K562 (cell line): Measurements from ENCODE around the gene HOXB5. TPM values are rescaled to one million over a fixed set of nuclear protein-coding genes. Genes with fewer than 3 reads are reported as not detected.

Experiments
- CHD1 ChIP-seq: fragments of 200-600 bp; sonication (generic); IDR thresholded peaks from one replicate; pipeline ENCODE4 v1.6.1; 2012; ENCODE audit warnings: mild to moderate bottlenecking, moderate library complexity, low read length, inconsistent platforms
- ETV1 ChIP-seq: fragments of 450-650 bp; conservative IDR thresholded peaks from 2 replicates; pipeline ENCODE4 v1.6.1; 2016; ENCODE audit warnings: missing genetic modification characterization, control low read depth, low read depth, missing compliant biosample characterization
- HNRNPK ChIP-seq: fragments of 200-400 bp; formaldehyde crosslinking; IDR thresholded peaks from one replicate; pipeline ENCODE4 v1.6.1; 2018; ENCODE audit warnings: mild to moderate bottlenecking, low read depth, low read length; ENCODE audit not compliant: poor library complexity, severe bottlenecking
- NFIC ChIP-seq: fragments of 450-650 bp; IDR thresholded peaks from 2 replicates; pipeline ENCODE4 v1.6.1; 2017; ENCODE audit warnings: mild to moderate bottlenecking, inconsistent platforms
- NFIX ChIP-seq: fragments of 250-450 bp; sonication (Bioruptor Pico); IDR thresholded peaks from 2 replicates; pipeline ENCODE4 v1.4.0; 2020; ENCODE audit warnings: low read depth, mild to moderate bottlenecking, moderate library complexity
- NFRKB ChIP-seq: fragments of 450-650 bp; IDR thresholded peaks from 2 replicates; pipeline ENCODE4 v1.6.1; 2016; ENCODE audit warnings: low read depth
- POU5F1 ChIP-seq: fragments of 150-350 bp; IDR thresholded peaks from 2 replicates; pipeline ENCODE4 v1.6.1; 2014; ENCODE audit warnings: borderline replicate concordance, low read length, low read depth, mild to moderate bottlenecking; ENCODE audit not compliant: partially characterized antibody
- RNF2 ChIP-seq: sonication (generic); IDR thresholded peaks from 2 replicates; pipeline ENCODE4 v1.6.1; 2016
- SPI1 ChIP-seq: IDR thresholded peaks from 2 replicates; pipeline ENCODE4 v1.6.1; 2011; ENCODE audit warnings: low read depth, low read length, control low read depth, borderline replicate concordance
- ZBTB7A ChIP-seq: IDR thresholded peaks from 2 replicates; pipeline ENCODE4 v1.6.1; 2011; ENCODE audit warnings: low read depth, mild to moderate bottlenecking, low read length, moderate library complexity, borderline replicate concordance; ENCODE audit not compliant: control insufficient read depth
- ZNF316 ChIP-seq: fragments of 450-650 bp; IDR thresholded peaks from 2 replicates; pipeline ENCODE4 v1.6.1; 2016
- ZNF384 ChIP-seq: IDR thresholded peaks from 2 replicates; pipeline ENCODE4 v1.6.1; 2012; ENCODE audit warnings: low read depth, low read length, improper control_type of control experiment
- ZNF41 ChIP-seq: fragments of 250-450 bp; sonication (Bioruptor Pico); conservative IDR thresholded peaks from 2 replicates; pipeline ENCODE4 v1.4.0; 2020; ENCODE audit warnings: mild to moderate bottlenecking
- polyA plus RNA-seq, 8 experiments: library from polyadenylated mRNA; depleted of rRNA in 4 of 8; stranded (reverse) in 5 of 8; unstranded in 3 of 8; fragments of >200 nt; fragmentation: Nextera tagmentation in 2 of 8; fragmentation: Illumina TruSeq in 1 of 8; extraction: Ambion mirVana in 2 of 8; extraction: Trizol in 1 of 8; gene quantifications; 2 replicates each; pipeline versions ENCODE4 v1.2.1 to v1.2.3, GENCODE V29; 2011 to 2014; ENCODE audit warnings: inconsistent platforms in 1 of 8, missing spikeins in 1 of 8
- total RNA-seq, 7 experiments: library from RNA; depleted of rRNA in 6 of 7; stranded (reverse); fragments of >200 nt in 6 of 7; fragmentation: Illumina TruSeq in 2 of 7; extraction: Trizol in 2 of 7; gene quantifications; 2 replicates each; pipeline versions ENCODE4 v1.2.1 to v1.2.3, GENCODE V29; 2011 to 2021; ENCODE audit warnings: low replicate concordance in 1 of 7
- TF ChIP-seq, protein P1 (sequence below): fragments of 450-650 bp; IDR thresholded peaks from one replicate; pipeline ENCODE4 v1.6.1; 2018; ENCODE audit warnings: mild to moderate bottlenecking, moderate library complexity; ENCODE audit not compliant: partially characterized antibody
- TF ChIP-seq, protein P2 (sequence below), 2 experiments: fragments of 450-650 bp; IDR thresholded peaks; 2 replicates each; pipeline ENCODE4 v1.6.1; 2016
- TF ChIP-seq, protein P3 (sequence below): fragments of 150-350 bp; conservative IDR thresholded peaks from 2 replicates; pipeline ENCODE4 v1.6.1; 2014; ENCODE audit warnings: low read length
- TF ChIP-seq, protein P4 (sequence below), 3 experiments: fragments of 200-800 bp in 1 of 3; sonication (Bioruptor generic) in 1 of 3; sonication (generic) in 1 of 3; formaldehyde crosslinking in 1 of 3; IDR thresholded peaks; 2 replicates each; pipeline versions ENCODE4 v1.6.1 to v1.8.0; 2016 to 2022; ENCODE audit warnings: mild to moderate bottlenecking in 2 of 3, missing compliant biosample characterization in 2 of 3, missing genetic modification characterization in 2 of 3, missing genetic modification reagents in 1 of 3
- TF ChIP-seq, protein P5 (sequence below): IDR thresholded peaks from 2 replicates; pipeline ENCODE4 v1.6.1; 2012; ENCODE audit warnings: low read depth, low read length, improper control_type of control experiment, borderline replicate concordance

Gene HOXB5
- total and polyA plus RNA-seq, 9 of the 15 experiments (the other 6 are each of a cell fraction or from before 2014, with no cell fraction given), result 0.24 to 2.7 (median 0.65) TPM

DNA sequence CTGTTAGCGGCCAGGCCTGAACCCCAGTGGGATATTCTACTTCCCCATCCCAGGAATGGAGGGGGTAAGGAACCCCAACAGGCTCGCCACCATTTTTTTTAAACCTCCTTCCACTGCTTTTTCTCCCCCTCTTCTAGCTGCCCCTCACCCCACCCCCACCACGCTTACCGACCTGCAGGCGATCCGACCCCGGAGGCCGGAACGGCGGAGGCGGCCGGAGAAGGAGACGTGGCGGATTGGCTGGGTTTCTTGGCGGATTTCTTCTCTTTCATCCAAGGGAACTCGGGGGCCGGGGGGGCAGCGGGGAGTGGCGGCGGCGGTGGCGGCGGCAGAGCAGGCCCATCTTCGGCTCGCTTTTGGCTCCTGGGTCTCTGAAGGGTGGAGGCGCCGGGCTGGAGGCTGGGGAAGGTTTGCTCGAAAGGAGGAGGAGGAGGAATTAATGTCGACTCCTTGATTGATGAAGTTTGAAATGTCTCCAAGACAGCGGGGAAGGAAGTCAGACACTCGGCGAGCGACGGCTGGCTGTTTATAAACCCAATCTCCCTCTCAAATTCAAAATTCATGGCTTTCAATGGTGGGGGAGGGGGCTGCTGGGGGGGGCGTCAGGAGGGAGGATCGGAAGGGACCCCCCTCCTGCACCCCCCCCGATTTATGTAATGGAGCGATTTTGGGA, 49.1 kb downstream of the HOXB5 start (continued):
- TF ChIP-seq, protein P1, sequence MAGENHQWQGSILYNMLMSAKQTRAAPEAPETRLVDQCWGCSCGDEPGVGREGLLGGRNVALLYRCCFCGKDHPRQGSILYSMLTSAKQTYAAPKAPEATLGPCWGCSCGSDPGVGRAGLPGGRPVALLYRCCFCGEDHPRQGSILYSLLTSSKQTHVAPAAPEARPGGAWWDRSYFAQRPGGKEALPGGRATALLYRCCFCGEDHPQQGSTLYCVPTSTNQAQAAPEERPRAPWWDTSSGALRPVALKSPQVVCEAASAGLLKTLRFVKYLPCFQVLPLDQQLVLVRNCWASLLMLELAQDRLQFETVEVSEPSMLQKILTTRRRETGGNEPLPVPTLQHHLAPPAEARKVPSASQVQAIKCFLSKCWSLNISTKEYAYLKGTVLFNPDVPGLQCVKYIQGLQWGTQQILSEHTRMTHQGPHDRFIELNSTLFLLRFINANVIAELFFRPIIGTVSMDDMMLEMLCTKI, result no peak
- peak; percentile 65; the same call in 1 of the 2 replicates for TF ChIP-seq SPI1
- TF ChIP-seq, protein P2, sequence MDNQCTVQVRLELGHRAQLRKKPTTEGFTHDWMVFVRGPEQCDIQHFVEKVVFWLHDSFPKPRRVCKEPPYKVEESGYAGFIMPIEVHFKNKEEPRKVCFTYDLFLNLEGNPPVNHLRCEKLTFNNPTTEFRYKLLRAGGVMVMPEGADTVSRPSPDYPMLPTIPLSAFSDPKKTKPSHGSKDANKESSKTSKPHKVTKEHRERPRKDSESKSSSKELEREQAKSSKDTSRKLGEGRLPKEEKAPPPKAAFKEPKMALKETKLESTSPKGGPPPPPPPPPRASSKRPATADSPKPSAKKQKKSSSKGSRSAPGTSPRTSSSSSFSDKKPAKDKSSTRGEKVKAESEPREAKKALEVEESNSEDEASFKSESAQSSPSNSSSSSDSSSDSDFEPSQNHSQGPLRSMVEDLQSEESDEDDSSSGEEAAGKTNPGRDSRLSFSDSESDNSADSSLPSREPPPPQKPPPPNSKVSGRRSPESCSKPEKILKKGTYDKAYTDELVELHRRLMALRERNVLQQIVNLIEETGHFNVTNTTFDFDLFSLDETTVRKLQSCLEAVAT (IDR thresholded peaks at IDR 0.05), result peak; percentile 14 to 44; a peak in 1 of 4 replicates
- no peak for TF ChIP-seq RNF2
- TF ChIP-seq ZNF41 (CRISPR knock-in tag), result no peak
- no peak for TF ChIP-seq ZNF316
- TF ChIP-seq ETV1, result 0 out of 2 replicates have a peak, but pooled peaks have one; percentile 13
- peak; percentile 70 for TF ChIP-seq CHD1
- TF ChIP-seq ZNF384, result no peak
- TF ChIP-seq, protein P3, sequence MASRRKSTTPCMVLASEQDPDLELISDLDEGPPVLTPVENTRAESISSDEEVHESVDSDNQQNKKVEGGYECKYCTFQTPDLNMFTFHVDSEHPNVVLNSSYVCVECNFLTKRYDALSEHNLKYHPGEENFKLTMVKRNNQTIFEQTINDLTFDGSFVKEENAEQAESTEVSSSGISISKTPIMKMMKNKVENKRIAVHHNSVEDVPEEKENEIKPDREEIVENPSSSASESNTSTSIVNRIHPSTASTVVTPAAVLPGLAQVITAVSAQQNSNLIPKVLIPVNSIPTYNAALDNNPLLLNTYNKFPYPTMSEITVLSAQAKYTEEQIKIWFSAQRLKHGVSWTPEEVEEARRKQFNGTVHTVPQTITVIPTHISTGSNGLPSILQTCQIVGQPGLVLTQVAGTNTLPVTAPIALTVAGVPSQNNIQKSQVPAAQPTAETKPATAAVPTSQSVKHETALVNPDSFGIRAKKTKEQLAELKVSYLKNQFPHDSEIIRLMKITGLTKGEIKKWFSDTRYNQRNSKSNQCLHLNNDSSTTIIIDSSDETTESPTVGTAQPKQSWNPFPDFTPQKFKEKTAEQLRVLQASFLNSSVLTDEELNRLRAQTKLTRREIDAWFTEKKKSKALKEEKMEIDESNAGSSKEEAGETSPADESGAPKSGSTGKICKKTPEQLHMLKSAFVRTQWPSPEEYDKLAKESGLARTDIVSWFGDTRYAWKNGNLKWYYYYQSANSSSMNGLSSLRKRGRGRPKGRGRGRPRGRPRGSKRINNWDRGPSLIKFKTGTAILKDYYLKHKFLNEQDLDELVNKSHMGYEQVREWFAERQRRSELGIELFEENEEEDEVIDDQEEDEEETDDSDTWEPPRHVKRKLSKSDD, result no peak
- TF ChIP-seq HNRNPK, result no peak
- no peak for TF ChIP-seq POU5F1
- peak; percentile 49 for TF ChIP-seq NFIC
- TF ChIP-seq ZBTB7A, result peak; percentile 51
- TF ChIP-seq, protein P4, sequence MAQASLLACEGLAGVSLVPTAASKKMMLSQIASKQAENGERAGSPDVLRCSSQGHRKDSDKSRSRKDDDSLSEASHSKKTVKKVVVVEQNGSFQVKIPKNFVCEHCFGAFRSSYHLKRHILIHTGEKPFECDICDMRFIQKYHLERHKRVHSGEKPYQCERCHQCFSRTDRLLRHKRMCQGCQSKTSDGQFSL (CRISPR knock-in tag; IDR thresholded peaks at IDR 0.05), result 0 out of 2 replicates have a peak, but pooled peaks have one; percentile 18
- TF ChIP-seq, protein P4 (tag; IDR thresholded peaks at IDR 0.05), result peak in 1 of 2 experiments; percentile 98; a peak in 2 of 4 replicates
- peak; percentile 90; the same call in 1 of the 2 replicates for TF ChIP-seq NFRKB
- TF ChIP-seq, protein P5, sequence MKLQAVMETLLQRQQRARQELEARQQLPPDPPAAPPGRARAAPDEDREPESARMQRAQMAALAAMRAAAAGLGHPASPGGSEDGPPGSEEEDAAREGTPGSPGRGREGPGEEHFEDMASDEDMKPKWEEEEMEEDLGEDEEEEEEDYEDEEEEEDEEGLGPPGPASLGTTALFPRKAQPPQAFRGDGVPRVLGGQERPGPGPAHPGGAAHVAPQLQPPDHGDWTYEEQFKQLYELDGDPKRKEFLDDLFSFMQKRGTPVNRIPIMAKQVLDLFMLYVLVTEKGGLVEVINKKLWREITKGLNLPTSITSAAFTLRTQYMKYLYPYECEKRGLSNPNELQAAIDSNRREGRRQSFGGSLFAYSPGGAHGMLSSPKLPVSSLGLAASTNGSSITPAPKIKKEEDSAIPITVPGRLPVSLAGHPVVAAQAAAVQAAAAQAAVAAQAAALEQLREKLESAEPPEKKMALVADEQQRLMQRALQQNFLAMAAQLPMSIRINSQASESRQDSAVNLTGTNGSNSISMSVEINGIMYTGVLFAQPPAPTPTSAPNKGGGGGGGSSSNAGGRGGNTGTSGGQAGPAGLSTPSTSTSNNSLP, result 0 out of 2 replicates have a peak, but pooled peaks have one; percentile 11
- no peak for TF ChIP-seq NFIX
